ENCODE measurements around the gene CENPO.

CENPO gene

DNA sequence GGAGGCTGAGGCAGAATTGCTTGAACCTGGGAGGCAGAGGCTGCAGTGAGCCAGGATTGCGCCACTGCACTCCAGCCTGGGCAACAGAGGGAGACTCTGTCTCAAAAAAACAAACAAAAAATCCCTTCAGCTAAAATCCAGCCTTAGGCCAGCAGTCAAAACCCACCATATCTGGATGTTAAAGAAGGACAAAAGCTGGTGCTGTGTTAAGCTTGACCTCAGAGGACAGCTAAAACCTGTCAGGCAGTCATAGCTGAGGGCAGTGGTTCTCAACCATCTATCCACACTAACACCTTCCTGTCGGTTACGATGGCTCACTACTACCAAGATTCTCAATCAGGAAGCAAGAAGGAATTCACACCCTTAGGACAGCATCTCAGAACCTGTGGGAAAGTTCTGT, 9.6 kb upstream of the CENPO start:
- H3K4me3 ChIP-seq (ENCODE audit: low read depth, low read length): no peak overlapping the region
- in situ Hi-C loops (cut with HindIII; ENCODE audit: low sequenced_read_pairs): no loop called here
- no peak for DNase-seq (ENCODE audit: low read depth, low spot score)
- TF ChIP-seq, protein P1, sequence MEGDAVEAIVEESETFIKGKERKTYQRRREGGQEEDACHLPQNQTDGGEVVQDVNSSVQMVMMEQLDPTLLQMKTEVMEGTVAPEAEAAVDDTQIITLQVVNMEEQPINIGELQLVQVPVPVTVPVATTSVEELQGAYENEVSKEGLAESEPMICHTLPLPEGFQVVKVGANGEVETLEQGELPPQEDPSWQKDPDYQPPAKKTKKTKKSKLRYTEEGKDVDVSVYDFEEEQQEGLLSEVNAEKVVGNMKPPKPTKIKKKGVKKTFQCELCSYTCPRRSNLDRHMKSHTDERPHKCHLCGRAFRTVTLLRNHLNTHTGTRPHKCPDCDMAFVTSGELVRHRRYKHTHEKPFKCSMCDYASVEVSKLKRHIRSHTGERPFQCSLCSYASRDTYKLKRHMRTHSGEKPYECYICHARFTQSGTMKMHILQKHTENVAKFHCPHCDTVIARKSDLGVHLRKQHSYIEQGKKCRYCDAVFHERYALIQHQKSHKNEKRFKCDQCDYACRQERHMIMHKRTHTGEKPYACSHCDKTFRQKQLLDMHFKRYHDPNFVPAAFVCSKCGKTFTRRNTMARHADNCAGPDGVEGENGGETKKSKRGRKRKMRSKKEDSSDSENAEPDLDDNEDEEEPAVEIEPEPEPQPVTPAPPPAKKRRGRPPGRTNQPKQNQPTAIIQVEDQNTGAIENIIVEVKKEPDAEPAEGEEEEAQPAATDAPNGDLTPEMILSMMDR (IDR thresholded peaks at IDR 0.05; ENCODE audit: low read depth, low read length): no peak

DNA sequence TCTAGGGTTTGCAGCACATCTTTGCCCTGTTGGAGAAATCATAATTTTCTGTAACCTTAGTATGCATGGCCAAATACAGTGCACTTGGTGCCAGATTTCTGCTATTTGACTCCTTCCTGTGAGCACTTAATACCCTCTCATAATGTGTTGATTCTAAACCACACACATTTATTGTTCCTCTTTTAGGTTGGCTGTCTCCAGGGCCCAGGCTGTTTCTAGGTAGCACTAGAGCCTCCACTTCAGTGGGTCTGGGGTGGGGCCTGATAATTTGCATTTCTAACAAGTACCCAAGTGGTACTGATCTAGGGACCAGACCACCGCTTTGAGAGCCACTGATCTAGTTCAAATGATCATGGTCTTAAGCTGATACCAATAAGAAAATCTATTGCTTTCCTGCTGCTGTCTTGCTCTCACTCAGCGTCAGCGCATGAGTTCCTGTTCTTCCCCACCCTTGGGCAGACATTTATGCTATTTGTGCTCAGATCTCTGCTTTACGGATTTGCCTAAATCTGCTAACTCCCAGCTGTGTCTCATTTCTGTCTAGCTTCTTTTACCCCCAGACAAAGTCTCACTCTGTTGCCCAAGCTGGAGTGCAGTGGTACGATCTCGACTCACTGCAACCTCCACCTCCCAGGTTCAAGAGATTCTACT, 7.4 kb upstream of the CENPO start:
- DNase-seq (ENCODE audit: low read depth, low spot score): no peak
- in situ Hi-C loops (cut with HindIII; ENCODE audit: low sequenced_read_pairs): no loop called here
- TF ChIP-seq, protein P1 (IDR thresholded peaks at IDR 0.05; ENCODE audit: low read depth, low read length): no peak
- no peak overlapping the region for H3K4me3 ChIP-seq (ENCODE audit: low read depth, low read length)

DNA sequence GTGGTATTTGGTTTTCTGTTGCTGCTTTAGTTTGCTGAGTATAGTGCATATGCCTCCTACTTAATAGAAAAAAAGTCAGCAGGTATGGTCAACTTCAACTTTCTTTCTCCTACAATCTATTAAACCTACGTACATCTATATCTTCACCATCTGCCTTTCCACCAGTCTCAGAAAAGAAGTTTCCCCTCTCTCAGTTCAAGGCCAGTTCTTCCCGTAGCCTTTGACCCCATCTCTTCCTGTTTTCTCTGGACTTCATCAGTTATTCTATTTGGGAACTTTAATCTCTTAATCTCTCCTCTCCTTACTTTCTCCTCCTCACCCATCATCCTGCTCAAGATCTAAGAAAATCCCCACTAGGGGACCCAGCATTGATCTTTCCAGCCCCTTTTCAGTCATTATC, 5.7 kb upstream of the CENPO start:
- in situ Hi-C loops (cut with HindIII; ENCODE audit: low sequenced_read_pairs): no loop called here
- DNase-seq (ENCODE audit: low read depth, low spot score): no peak
- no peak overlapping the region for H3K4me3 ChIP-seq (ENCODE audit: low read depth, low read length)
- TF ChIP-seq, protein P1 (IDR thresholded peaks at IDR 0.05; ENCODE audit: low read depth, low read length): no peak

DNA sequence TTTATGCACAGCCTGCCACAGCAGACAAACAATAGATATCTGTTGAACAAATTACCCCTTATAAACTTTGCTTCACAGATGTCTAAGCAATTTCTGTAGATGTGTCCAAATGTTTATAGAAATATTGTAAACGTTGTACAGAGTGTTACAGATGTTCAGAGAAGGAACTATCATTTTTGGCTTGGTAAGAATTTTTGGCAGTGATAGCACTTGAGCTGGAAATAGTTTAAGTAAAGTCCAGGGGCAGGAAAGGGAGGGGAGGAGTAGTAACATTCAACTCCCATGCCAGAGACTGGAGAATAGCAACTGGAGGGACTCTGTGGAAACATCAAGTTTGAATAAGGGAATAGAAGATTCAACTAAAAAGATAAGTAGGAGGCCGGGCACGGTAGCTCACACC, 4.4 kb upstream of the CENPO start:
- no peak overlapping the region for H3K4me3 ChIP-seq (ENCODE audit: low read depth, low read length)
- TF ChIP-seq, protein P1 (IDR thresholded peaks at IDR 0.05; ENCODE audit: low read depth, low read length): no peak
- DNase-seq (ENCODE audit: low read depth, low spot score): no peak
- in situ Hi-C loops (cut with HindIII; ENCODE audit: low sequenced_read_pairs): no loop called here

DNA sequence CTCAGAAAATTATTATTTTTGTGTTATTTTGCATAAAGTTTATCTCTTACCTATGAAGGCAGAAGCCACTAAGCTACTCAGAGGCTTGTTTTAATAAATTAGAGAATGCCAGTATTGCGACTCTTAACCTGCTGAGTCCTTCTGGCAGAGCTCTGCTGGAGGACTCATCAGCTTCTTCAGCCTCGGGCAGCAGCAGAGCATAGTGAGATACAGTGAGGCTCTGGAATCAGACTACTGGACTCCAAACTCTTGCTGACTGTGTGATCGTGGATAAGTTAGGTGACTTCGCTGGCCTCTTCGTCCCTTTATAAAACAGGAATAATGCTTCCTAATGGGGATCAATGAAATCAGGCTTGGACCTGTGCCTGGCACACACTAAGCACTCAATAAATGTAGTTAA, 1.8 kb upstream of the CENPO start:
- no peak overlapping the region for H3K4me3 ChIP-seq (ENCODE audit: low read depth, low read length)
- no peak for DNase-seq (ENCODE audit: low read depth, low spot score)
- TF ChIP-seq, protein P1 (IDR thresholded peaks at IDR 0.05; ENCODE audit: low read depth, low read length): no peak
- in situ Hi-C loops (cut with HindIII; ENCODE audit: low sequenced_read_pairs): no loop called here

DNA sequence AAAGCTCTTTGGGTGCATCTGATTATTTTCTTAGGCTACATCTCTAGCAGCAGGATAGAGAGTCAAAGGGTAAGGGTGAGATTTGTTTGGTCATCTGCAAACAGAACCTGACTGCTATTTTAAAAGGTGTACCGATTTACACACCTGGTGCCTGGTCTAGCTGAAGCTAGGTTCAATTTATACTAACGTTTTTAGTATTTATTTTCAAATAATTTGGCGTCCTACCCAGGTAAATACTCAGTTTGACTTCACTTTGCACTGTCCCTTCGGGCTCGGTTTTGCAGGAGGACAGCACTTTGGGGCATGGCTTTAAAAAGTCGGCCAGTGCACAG, 717 bp upstream of the CENPO start:
- TF ChIP-seq, protein P1 (IDR thresholded peaks at IDR 0.05; ENCODE audit: low read depth, low read length): no peak
- H3K4me3 ChIP-seq (ENCODE audit: low read depth, low read length): peak overlapping the region; percentile 78
- no peak for DNase-seq (ENCODE audit: low read depth, low spot score)
- in situ Hi-C loops (cut with HindIII; ENCODE audit: low sequenced_read_pairs): no loop called here

Measured in astrocyte of the spinal cord (primary cell).